Cardiac fibroblast (primary cell): ENCODE results near the gene ASB12.

Experiments
- DNase-seq, 2 donors: peaks; one replicate each; pipeline versions ENCODE4 v3.0.0 to v3.0.0-alpha.2; 2010; ENCODE audit warnings: low read depth in 2 of 2
- H3K4me3 ChIP-seq, 2 donors: replicated peaks in 1 of 2; 1 replicate in 1 of 2; 2 replicates in 1 of 2; pipeline ENCODE4 v1.5.1; 2011; ENCODE audit warnings: low read depth in 2 of 2, low read length in 2 of 2, mild to moderate bottlenecking in 2 of 2, moderate library complexity in 1 of 2
- CTCF ChIP-seq: IDR thresholded peaks from one replicate; pipeline ENCODE4 v1.5.1; 2011; ENCODE audit warnings: low read depth, mild to moderate bottlenecking, low read length, inconsistent platforms

Gene ASB12

GRCh38 chrX:64205441-64205734 is 25.0 kb downstream of the ASB12 start, which contains the start of gene AMER1:
AMER1 (minus strand) TSS chrX:64205708; CDS start chrX:64193286, 12,422 bp downstream.
- peak within 1 kb of the TSS; percentile 64 for H3K4me3 ChIP-seq
- DNase-seq: no peak
- no peak for TF ChIP-seq CTCF

GRCh38 chrX:64204701-64205440 is 25.5 kb downstream of the ASB12 start:
- peak; percentile 26 to 39 for DNase-seq
- peak overlapping the region; percentile 64 for H3K4me3 ChIP-seq
- no peak for TF ChIP-seq CTCF

GRCh38 chrX:64204252-64204651 is 26.2 kb downstream of the ASB12 start:
- peak overlapping the region; percentile 64 for H3K4me3 ChIP-seq
- DNase-seq: peak in 1 of 2 donors; percentile 2
- TF ChIP-seq CTCF: no peak

GRCh38 chrX:64202808-64203325 is 27.5 kb downstream of the ASB12 start:
- no peak for TF ChIP-seq CTCF
- no peak for DNase-seq
- no peak overlapping the region for H3K4me3 ChIP-seq

- H3K4me3 ChIP-seq: no peak overlapping the region
- peak in 1 of 2 donors; percentile 2 for DNase-seq
- no peak for TF ChIP-seq CTCF
These were observed 32.4 kb downstream of the ASB12 start for GRCh38 chrX:64198036-64198435.

GRCh38 chrX:64196606-64197005 is 33.8 kb downstream of the ASB12 start:
- H3K4me3 ChIP-seq: no peak overlapping the region
- no peak for DNase-seq
- TF ChIP-seq CTCF: no peak
